Measurements from ENCODE around the gene ADGRF1. TPM values are rescaled to one million over a fixed set of nuclear protein-coding genes. Genes with fewer than 3 reads are reported as not detected.

The ADGRF1 gene
- polyA plus RNA-seq, 1 of the 3 experiments (the other 2 are of a cell fraction) = not detected

DNA sequence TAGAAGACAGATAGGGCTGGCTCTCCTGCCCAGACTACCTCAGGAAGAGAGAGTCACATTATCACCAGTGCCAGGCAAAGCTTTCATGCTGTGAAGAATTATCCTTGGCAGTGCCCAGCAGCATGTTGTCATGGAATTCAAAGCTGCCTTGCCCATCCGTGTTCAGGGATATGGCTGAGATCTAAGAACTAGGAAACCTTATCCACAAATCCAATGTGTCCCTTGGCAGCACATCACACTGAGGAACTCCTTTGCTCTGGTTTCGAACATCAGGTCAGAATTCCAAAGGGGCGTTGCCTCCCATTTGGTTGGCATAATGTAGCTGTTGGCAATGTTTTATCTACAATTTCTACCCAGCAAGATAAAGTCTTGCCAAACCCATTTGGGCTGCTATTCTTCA, 52.7 kb downstream of the ADGRF1 start:
- no peaks in the 10 kb centered on the region for H3K4me1 ChIP-seq (ENCODE audit: control insufficient read depth in 1 of 2, insufficient read depth in 2 of 2, low read depth in 1 of 2, low read length in 1 of 2)
- H3K9me3 ChIP-seq = no peaks in the 10 kb centered on the region
- H3K27ac ChIP-seq (ENCODE audit: low read depth in 2 of 2, low read length in 1 of 2) = no peak overlapping the region
- peaks cover 14% of the 10 kb centered on the region; the same call in 1 of the 2 replicates for H3K27me3 ChIP-seq (ENCODE audit: insufficient read depth)
- H3K9me2 ChIP-seq = no peaks in the 10 kb centered on the region
- TF ChIP-seq, protein P1, sequence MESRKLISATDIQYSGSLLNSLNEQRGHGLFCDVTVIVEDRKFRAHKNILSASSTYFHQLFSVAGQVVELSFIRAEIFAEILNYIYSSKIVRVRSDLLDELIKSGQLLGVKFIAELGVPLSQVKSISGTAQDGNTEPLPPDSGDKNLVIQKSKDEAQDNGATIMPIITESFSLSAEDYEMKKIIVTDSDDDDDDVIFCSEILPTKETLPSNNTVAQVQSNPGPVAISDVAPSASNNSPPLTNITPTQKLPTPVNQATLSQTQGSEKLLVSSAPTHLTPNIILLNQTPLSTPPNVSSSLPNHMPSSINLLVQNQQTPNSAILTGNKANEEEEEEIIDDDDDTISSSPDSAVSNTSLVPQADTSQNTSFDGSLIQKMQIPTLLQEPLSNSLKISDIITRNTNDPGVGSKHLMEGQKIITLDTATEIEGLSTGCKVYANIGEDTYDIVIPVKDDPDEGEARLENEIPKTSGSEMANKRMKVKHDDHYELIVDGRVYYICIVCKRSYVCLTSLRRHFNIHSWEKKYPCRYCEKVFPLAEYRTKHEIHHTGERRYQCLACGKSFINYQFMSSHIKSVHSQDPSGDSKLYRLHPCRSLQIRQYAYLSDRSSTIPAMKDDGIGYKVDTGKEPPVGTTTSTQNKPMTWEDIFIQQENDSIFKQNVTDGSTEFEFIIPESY (IDR thresholded peaks at IDR 0.05; ENCODE audit: borderline replicate concordance, low read depth) = no peak
- TF ChIP-seq, protein P2, sequence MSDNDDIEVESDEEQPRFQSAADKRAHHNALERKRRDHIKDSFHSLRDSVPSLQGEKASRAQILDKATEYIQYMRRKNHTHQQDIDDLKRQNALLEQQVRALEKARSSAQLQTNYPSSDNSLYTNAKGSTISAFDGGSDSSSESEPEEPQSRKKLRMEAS (IDR thresholded peaks at IDR 0.05; ENCODE audit: low read depth) = no peak
- TF ChIP-seq FOXJ3 (CRISPR knock-in tag; IDR thresholded peaks at IDR 0.05) (no peak), RXRA (IDR thresholded peaks at IDR 0.05; ENCODE audit: borderline replicate concordance, low read depth) (no peak), YY1 (IDR thresholded peaks at IDR 0.05; ENCODE audit: low read depth) (no peak), SMC3 (IDR thresholded peaks at IDR 0.05; ENCODE audit: low read depth, low read length) (no peak), EP300 (IDR thresholded peaks at IDR 0.05; ENCODE audit: borderline replicate concordance in 1 of 2, low read depth in 1 of 2, low read length in 1 of 2) (no peak)
- TF ChIP-seq, protein P3, sequence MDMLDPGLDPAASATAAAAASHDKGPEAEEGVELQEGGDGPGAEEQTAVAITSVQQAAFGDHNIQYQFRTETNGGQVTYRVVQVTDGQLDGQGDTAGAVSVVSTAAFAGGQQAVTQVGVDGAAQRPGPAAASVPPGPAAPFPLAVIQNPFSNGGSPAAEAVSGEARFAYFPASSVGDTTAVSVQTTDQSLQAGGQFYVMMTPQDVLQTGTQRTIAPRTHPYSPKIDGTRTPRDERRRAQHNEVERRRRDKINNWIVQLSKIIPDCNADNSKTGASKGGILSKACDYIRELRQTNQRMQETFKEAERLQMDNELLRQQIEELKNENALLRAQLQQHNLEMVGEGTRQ (IDR thresholded peaks at IDR 0.05; ENCODE audit: borderline replicate concordance, low read depth, low read length) = no peak
- TF ChIP-seq, protein P4, sequence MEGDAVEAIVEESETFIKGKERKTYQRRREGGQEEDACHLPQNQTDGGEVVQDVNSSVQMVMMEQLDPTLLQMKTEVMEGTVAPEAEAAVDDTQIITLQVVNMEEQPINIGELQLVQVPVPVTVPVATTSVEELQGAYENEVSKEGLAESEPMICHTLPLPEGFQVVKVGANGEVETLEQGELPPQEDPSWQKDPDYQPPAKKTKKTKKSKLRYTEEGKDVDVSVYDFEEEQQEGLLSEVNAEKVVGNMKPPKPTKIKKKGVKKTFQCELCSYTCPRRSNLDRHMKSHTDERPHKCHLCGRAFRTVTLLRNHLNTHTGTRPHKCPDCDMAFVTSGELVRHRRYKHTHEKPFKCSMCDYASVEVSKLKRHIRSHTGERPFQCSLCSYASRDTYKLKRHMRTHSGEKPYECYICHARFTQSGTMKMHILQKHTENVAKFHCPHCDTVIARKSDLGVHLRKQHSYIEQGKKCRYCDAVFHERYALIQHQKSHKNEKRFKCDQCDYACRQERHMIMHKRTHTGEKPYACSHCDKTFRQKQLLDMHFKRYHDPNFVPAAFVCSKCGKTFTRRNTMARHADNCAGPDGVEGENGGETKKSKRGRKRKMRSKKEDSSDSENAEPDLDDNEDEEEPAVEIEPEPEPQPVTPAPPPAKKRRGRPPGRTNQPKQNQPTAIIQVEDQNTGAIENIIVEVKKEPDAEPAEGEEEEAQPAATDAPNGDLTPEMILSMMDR (IDR thresholded peaks at IDR 0.05) = no peak
- H3K9ac ChIP-seq = no peak overlapping the region
- no peaks in the 10 kb centered on the region for H3F3A ChIP-seq (replicated peaks; ENCODE audit: insufficient read depth)
- H3K79me2 ChIP-seq (ENCODE audit: insufficient read depth) = no peaks in the 10 kb centered on the region
- 7% methylated on average over 3 of the region's 3 CpGs for WGBS (ENCODE audit: low lambda C conversion rate)
- H3K36me3 ChIP-seq (replicated peaks in 1 of 2; ENCODE audit: control insufficient read depth in 1 of 2, insufficient read depth in 2 of 2, low read length in 1 of 2) = no peaks in the 10 kb centered on the region
- H3K4me3 ChIP-seq (ENCODE audit: low read depth in 2 of 2, low read length in 1 of 2) = no peak overlapping the region
- H2AFZ ChIP-seq (ENCODE audit: low read depth) = no peak overlapping the region
- DNase-seq = no peak
- no peaks in the 10 kb centered on the region for H4K20me1 ChIP-seq (ENCODE audit: insufficient read depth)
- POLR2A ChIA-PET = no interaction called here
- CTCF ChIA-PET = interaction anchor here (1.7 kb wide), 1 partner anchor 141 kb away, joined by 11 read pairs; no protein-coding TSS in a partner anchor
- no peak overlapping the region for H3K4me2 ChIP-seq

DNA sequence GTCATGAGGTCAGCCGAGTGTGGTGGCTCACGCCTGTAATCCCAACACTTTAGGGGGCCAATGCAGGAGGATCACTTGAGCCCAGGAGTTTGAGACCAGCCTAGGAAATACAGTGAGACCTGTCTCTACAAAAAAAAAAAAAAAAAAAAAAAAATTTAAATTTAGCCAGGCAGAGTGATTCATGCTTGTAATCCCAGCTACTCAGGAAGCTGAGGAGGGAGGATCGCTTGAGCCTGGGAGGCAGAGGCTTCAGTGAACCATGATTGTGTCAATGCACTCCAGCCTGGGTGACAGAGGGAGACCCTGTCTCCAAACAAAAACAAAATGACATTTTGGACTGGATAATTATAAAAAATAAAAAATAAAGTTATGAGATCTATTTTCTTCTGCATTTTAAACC, 56.2 kb downstream of the ADGRF1 start:
- Histone ChIP-seq H3K79me2 (ENCODE audit: insufficient read depth) (no peaks in the 10 kb centered on the region), H3F3A (replicated peaks; ENCODE audit: insufficient read depth) (no peaks in the 10 kb centered on the region), H3K4me3 (ENCODE audit: low read depth in 2 of 2, low read length in 1 of 2) (no peak overlapping the region), H3K4me1 (ENCODE audit: control insufficient read depth in 1 of 2, insufficient read depth in 2 of 2, low read depth in 1 of 2, low read length in 1 of 2) (no peaks in the 10 kb centered on the region), H3K36me3 (replicated peaks in 1 of 2; ENCODE audit: control insufficient read depth in 1 of 2, insufficient read depth in 2 of 2, low read length in 1 of 2) (no peaks in the 10 kb centered on the region), H3K9me2 (no peaks in the 10 kb centered on the region), H3K9me3 (no peaks in the 10 kb centered on the region), H2AFZ (ENCODE audit: low read depth) (no peak overlapping the region), H3K9ac (no peak overlapping the region), H3K27me3 (ENCODE audit: insufficient read depth) (peaks cover 23% of the 10 kb centered on the region; the same call in 1 of the 2 replicates), H3K27ac (ENCODE audit: low read depth in 2 of 2, low read length in 1 of 2) (no peak overlapping the region), H3K4me2 (no peak overlapping the region), H4K20me1 (ENCODE audit: insufficient read depth) (no peaks in the 10 kb centered on the region)
- POLR2A ChIA-PET = no interaction called here
- DNase-seq = no peak
- CTCF ChIA-PET = interaction anchor here (1.0 to 1.4 kb wide), 2 partner anchors 62 to 137 kb away, joined by 3 to 5 read pairs; no protein-coding TSS in a partner anchor
- WGBS (ENCODE audit: low lambda C conversion rate) = 14% methylated on average over 3 of the region's 3 CpGs
- TF ChIP-seq, protein P5, sequence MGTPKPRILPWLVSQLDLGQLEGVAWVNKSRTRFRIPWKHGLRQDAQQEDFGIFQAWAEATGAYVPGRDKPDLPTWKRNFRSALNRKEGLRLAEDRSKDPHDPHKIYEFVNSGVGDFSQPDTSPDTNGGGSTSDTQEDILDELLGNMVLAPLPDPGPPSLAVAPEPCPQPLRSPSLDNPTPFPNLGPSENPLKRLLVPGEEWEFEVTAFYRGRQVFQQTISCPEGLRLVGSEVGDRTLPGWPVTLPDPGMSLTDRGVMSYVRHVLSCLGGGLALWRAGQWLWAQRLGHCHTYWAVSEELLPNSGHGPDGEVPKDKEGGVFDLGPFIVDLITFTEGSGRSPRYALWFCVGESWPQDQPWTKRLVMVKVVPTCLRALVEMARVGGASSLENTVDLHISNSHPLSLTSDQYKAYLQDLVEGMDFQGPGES (IDR thresholded peaks at IDR 0.05; ENCODE audit: low read depth, low read length) = no peak
- TF ChIP-seq TAF1 (IDR thresholded peaks at IDR 0.05; ENCODE audit: borderline replicate concordance, low read depth, low read length) (no peak), SMC3 (IDR thresholded peaks at IDR 0.05; ENCODE audit: low read depth, low read length) (no peak), YY1 (IDR thresholded peaks at IDR 0.05; ENCODE audit: low read depth) (no peak), MEF2A (IDR thresholded peaks at IDR 0.05; ENCODE audit: borderline replicate concordance, low read depth) (no peak), EP300 (IDR thresholded peaks at IDR 0.05; ENCODE audit: borderline replicate concordance in 1 of 2, low read depth in 1 of 2, low read length in 1 of 2) (no peak), FOXJ3 (CRISPR knock-in tag; IDR thresholded peaks at IDR 0.05) (no peak)
- TF ChIP-seq, protein P4 (IDR thresholded peaks at IDR 0.05) = no peak
